CD4-positive, alpha-beta T cell treated with Interleukin-6 at 100 ng/mL for 8 hours (primary cell): Measurements from ENCODE around the gene ERG.

Experiments used
- DNase-seq: peaks from one replicate; pipeline ENCODE4 v3.0.0-alpha.2; 2020; ENCODE audit warnings: mixed read lengths, low spot score

ERG gene

DNA sequence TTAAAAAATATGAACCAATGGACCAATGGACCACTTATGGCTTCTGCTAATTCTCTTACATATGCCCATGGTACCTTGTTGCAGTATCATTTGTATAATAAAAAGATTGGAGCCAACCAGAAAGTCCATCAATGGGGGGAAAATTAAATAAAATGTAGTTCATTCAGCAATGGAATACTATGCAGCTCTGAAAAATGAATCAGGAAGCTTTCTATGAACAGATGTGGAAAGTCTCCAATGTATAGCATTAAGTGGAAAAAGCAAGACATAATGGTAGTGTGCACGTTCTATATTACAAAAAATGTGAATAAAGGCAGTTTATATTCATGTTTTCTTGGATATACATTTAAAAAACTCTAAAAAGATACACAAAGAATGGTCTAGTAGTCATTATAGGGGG, 140.2 kb downstream of the ERG start:
- DNase-seq = no peak

DNA sequence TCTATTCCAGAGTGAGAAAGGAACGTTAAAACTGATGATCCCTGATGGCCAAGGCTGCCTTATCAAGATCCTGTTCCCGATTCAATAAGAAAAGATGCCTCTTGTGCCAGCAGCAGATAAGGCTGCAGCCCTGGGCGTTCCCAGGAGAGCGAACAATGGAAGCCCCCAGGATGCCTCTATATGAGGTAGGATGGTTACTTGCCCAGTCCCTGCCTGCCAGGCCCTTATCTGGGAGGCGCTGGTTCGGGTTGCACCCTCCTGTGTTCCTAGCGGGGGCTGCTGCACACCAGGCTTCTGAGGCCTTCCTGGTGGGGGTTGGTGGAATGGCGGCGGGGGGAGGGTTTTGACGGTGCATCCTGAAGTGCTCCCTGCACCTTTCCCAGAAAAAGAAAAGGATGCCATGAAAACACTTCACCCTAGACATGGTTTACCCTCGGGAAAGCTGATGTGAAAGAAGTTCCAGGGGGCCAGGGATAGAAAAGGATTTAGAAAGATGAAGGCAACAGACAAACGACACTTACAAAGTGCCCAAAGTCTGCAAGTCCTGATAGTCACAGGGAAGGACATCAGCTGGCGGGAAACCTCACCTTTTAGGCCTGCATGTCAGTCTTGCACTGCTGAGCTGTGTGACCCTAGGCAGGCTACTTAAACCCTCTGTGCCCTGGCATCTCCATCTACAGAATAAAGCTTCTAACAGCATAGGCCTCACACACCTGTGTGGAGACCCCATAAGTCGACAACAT, 141.2 kb downstream of the ERG start:
- DNase-seq = no peak

DNA sequence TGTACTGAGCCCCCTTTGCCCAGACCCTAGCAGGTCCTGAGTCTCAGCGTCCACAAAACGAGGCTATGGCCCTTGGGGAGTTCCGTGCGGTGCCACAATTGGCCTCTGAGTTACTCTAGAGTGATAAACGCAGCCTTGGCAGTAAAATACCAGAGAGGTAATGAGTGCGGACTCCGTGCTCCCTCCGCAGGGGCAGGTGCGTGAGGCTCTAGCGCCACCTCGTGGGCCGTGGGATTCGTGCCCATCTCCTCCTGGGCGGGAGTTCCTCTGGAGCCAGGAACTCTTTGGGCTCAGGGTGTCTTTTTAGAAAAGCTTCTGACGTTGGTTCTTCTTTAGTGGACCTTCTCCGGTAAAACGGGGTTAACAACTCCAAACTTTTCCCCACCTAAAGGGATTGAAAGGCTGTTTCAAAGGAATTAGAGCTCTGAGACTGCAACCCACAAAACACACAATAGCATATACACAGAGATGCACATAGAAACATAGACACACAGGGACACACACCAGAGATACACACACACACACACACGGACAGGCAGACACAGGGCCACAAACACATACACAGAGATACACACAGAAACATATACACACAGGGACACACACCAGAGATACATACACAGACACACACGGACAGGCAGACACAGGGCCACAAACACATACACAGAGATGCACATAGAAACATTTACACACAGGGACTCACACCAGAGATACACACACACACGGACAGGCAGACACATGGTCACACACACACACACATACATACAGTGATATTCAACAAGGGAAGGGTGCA, 142.1 kb downstream of the ERG start:
- DNase-seq = peak; percentile 59

DNA sequence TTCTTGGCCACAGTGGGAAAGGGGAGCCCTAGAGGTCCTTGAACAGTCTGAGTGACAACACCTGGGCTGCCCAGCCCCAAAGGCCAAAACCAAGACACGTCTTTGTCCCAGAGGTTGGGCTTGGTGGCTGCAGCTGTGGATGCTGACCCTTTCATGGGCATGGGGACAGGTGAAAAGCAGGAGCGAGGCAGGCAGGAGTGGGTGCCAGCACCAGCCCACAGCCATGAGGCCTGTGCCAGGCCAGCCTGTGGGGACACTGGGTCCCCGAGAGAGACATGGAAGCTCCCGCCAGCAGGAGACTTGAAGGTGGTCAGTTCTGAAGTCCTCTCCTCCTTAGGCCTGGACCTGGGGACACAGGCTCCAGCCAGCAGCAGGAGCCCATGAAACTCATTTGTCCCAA, 142.9 kb downstream of the ERG start:
- no peak for DNase-seq

DNA sequence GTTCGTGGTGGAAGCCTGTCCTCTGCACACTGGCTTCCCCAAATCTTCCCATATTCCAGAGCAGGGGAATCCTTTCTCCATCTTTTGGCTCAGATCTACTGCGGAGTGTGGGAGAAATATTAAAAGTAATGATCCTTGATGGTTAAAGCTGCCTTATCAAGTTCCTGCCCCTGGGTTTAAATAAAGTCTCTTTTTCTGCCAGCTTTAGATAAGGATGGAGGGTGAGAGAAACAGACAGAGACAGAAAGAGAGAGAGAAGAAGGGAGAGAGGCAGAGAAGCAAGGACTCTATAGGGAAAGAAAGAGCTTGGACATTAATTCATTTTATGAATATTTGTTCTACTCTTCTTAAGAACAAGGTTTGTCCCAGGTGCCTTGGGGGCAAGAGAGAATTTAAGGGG, 143.5 kb downstream of the ERG start:
- no peak for DNase-seq

DNA sequence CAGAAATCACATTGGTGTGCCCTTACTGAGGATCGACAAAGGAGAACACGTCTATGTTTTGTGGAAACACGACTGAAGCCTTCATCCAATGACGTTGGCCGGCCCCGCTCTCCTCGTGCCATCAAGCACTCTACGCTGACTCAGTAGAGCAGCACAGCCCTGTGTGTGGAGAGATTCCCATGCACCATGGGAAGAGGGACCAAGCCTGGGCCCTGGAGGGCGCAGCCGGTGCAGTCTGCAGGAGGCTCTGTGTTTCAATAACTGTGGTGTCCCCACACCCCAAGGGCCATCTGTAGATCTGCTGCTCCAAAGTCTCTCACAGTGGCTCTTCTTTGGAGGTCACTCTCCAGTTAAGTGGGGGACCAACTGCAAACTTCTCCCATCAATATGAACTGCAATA, 144.0 kb downstream of the ERG start:
- DNase-seq = no peak

DNA sequence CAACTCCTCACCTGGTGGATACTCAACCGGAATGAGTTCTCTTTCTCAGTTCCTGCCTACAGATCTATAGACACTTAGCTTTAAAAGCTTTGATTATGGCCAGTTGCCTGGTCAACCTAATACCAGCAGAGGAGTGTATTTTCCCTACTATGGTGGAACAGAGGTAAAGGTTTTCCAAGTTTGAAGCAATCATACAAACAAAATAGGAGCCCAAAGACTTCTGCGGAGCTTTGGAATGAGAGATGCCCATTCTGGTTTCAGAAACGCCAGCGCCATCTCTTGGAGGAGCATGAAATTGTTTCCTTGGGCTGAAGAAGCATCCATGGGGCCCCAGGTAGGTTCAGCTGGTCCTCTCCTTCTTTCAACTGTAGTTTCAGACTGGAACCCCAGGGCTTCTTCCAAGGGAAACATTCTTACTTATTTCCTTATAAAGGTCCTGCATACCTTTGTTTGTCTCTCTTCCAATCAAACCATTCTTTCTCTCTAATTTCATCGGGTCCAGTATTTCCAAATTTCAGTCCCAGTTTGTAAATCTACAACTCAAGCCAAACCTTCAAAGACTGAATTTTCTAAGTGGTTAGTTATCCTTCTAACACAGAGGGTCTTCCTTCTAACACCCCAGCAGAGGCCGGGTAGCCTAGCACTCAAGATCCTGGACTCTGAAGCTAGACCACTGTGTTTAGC, 145.6 kb downstream of the ERG start:
- peak; percentile 11 for DNase-seq

DNA sequence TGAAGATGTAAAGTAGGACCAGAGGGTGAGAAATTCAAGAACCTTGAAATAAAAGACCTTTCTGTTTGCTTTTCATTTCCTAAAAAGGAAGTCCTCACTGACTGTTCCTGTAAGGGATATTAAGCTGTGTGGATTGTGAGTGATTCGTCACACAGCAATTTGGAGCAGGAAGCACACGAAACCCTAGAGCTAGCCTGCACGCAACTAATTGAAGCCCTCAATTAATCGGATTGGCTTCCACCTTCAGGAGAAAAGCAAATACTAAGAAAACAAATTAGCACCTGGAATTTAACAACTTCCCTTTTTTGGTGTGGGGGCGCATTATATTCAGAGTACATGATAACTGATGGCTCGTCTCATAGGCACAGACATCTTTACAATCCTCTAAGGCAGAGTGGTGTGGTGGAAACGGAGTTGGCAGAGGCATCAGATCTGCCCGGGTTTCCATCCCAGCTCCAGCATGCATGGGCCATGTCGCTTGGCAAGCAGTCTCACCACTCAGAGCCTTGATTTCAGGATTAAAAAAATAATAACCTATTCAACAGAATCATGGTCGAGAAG, 146.2 kb downstream of the ERG start:
- no peak for DNase-seq

DNA sequence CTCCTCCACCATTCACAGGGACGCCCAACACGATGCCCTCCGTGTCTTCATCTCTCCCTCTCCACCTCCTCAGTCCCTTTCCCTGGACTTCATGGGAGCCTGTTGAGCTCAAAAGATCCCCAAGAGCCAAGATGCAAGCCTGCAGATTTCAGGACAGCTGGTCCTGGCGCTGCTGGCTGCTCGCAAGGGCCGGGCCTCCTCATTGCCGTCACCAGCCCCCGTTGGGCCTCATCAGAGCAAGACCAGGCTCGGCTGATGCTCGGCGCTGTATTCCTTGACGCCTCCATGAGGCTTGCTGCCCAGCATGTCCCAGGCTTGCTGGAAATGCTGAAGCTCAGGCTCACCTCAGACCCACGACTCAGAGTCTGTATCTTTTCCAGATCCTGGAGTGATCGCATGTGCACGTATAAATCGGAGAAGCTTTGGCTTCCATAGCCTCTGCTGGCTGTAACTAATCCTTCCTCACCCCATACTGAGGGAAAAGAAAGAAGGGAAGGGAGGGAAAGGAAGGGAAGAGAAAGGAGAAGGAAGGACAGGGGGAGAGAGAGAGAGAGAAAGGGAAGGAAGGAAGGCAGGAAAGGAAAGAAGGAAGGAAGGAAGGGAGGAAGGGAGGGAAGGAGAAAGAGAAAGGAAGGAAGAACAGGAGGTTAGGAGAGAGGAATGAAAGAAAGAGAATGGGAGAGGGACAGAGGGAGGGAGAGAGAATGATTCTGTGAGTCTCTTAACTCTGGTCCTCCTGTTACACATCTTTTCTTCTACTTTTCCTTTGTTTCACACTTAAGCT, 146.9 kb downstream of the ERG start:
- no peak for DNase-seq

DNA sequence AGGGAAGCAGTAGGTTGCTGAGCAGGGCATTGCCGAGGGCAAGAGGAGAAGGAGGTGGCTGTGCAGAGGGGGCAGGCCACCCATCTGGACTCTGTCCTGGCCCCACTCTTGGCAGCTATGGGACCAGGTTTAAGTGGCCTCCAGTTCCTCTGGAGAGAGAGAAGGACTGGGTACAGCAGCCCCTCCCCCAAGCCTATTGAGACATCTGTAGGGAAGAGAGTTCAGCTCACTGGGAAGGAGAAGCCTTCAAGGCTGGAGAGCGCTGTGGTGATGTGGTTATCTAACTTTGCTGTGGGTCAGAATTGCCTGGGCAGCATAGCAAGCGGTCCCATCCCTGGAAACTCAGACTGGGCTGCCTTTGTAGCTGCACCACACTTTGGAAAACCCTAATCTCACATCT, 147.6 kb downstream of the ERG start:
- no peak for DNase-seq

DNA sequence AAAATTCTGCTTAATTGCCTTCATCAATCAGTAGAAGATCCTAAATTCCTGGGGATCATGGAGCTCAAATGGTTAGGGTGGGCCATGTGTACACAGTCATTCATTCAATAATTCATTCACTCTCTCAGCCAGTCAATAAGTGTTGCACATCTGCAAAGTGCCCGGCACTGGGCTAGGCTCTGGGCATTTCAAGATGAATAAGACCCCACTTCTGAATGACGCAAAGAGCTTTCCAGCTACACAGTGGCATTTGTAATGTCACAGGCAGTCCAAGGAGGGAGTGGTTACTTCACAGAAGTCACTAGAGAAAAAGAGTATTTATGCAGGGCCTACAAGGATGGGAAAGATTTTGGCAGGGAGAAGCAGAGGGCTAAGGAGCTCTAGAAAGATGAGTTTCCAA, 148.3 kb downstream of the ERG start:
- no peak for DNase-seq

DNA sequence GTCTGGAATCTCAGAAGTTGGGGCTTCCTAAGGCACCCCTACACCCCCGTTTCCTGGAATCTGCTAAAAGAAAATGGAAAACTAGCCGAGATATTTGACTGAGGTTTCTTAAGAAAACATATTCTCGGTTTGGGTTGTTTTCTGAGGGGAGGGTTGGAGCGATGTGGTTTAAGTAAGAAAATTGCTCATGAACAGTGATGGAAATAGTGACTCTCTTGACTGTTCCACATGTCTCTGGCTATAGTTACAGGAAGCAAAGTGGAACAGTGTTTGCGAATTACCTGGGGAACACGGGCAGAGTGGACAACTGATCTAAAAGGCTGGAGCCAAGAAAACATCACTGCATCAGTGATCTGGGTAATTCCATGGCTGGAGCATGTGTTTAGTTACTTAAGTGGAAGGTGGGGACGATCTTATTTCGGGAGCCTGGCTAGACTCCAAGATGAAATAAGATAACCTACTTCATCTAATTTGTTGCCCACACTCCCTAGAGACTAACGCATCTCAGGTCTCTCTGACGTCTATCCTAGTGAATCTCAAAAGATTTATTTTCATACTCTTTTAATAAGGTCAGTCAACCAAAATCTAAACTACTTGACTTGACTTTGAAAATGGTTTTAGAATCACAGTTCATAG, 149.0 kb downstream of the ERG start:
- no peak for DNase-seq

DNA sequence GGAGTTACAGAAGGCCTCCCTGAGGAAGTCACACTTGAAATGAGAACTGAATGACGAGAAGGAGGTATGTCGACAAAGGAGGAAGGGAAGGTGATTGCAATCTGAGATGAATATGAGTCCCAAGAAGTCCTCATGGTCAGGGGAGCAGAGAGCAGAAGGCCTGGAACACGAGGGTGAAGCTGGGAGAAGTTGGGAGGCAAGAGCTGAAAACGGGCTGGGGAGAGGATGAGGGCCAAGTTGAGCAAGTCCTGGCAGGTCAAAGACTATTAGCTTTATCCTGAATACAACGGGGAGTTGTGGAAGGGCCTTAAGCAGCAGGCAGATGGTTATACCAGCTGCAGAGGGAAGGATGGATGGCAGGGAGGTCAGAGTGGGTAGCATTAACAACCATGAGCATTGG, 152.0 kb downstream of the ERG start:
- no peak for DNase-seq

DNA sequence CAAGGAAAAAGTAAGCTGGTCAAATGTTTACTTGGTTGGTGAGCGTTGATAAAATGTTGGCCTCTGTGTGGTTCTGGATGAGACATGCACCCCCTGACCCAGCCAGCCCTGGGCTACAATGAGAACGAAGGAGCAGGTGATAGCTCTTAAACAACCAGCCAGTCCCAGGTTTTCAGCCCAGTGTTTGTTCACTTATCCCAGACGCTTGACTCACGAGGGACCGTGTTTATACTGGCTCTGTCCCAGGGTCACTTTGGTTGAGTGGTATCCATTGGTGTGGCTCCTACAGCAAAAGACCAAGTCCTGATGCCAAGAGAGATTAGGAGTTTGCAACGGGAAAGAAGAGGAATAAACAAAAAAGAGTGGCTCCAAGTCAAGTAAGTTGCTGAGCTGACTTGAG, 154.6 kb downstream of the ERG start:
- no peak for DNase-seq

DNA sequence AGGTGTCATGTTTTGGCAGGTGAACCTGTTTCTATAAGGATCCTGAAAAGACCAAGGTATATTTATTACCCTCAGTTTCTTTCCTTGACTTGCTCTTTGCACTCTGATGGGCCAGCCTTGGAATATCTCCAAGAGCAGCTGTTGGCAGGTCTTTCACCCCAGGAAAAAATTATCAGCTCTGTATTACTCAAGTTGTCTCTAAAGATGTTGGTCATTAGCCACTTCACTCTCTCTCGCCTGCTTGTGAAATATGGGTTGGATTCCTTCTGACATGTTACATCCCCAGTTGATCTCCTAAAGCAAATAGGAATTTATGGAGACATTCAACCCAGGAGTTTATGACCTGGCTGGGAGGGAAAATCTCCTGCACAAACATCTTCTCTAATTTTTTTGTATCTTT, 155.5 kb downstream of the ERG start:
- no peak for DNase-seq

DNA sequence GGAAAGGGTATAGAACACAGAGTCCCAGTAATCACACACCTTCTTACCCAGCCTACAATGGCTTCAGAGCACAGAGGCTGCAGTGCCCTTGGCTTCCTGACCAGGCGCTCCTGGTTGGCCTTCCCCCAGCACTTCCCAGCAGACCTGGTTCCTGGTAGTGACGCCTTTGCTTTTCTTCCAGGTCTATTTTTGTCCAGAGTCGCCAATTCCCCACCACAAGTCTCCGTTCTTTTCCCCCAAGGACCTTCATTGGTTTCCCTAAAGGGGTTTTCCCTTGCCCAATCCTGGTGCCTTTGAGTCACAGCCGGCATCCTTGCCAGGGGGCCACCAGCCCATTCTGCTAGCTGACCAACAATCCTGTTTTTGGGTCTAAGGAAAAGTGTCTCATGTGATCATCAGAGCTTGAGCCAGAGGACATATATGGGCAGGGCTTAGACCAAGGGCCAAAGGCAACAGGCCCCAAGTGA, 156.7 kb downstream of the ERG start:
- no peak for DNase-seq

DNA sequence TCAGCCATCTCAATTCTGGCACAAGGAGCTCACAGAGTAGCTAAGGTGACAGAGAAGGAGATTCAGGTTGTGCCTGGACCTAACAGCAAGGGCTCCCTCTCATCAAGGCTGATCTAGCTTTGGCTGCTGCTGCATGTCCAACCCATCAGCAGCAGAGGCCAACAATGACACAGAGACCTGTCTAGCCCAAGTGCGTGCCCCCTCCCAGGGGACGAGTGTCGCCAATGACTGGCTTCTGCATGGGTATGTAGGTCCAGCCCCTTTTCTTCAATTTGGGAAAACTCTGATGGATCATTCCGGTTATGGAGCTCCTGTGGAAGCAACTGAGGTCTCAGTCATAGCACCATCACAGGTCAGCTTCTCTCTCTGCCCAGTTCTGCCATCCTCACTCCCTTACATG, 158.1 kb downstream of the ERG start:
- DNase-seq = no peak

DNA sequence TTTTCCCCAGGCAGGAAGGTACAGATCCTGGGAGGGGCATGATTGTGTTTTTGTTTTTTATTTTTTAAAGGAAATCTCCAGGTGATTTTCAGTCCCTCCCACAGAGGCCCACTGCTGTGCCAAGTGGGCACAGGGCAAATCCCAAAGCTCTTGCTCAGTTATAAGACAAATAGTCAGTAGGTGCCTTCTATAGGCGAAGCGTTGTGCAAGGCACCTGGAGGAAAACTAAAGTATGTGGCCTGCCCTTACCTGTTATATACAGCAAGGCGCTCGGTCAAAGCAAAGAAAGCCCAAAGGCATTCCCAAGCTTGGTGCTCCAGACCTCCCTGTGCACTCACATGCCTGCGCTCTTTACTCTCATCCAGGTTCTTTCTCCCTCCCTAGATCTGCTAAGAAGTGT, 160.5 kb downstream of the ERG start:
- DNase-seq = no peak

DNA sequence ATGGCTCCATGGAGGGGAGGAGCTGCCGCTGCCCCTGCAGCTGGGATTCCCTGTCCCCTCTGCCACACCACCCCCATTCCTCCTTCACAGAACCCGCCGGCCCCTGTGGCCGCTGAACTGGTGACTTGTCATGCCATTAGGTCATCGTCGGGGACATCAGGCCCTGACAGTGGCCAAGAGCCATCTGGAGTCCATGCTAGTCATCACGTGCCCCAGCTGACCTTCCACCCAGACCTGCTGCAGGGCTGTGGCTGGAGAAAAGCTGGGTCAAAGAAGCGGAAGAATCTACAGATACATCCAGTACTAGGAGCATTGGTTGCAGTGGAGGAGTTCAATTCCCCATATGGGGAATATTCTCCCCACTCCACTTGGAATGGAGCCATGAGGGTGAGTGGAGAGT, 163.4 kb downstream of the ERG start:
- DNase-seq = no peak

DNA sequence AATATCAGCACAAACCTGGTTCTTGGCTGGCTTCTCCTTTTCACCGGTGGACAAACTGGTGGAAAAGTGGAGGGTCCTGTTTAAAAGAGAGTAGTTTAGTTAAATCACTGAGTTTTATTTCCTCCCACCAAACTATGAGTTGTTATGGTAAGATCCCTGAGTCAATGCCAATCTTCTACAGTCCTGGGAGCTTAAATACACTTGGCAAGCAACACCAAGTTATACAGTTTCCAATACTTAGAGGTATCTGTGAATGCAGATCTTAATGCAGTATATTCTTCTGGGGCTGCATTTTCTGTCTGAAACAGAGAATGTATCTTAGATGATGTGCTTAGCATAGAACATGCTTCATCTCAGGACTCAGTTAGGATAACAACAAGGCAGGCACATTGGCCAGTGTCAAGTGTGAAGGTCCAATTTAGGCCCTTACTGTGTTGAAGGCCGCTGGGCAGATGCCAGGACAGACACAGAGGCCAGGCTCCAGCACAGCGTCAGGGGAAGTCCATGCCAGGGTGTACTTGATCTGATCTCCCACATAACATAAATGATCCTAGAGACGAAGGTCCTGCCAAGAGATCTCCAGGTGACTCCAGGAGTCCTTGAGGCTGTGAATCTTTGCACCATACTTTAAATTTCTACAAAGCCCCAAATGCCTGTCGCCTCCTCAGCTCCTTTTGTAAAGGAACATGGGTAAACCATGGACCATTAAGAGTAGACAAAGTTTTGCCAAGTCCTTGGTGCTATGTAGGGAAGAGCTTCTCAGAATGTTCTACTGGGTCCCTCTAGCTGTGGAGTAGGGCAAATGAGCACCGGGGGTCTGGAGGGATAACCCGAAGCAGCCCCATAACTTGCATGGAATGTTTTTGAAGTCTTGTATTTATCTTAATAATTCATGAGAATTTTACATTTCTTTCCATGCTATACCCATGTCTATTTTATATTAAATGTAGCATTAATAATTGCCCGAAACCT, 164.7 kb downstream of the ERG start:
- no peak for DNase-seq
